CD4-positive, alpha-beta T cell treated with Interleukin-21 for 1 hour (primary cell): ENCODE measurements around the gene SLCO2B1.
"Not testable (repeated sequence)": the region's sequence is repeated elsewhere in the genome, so short reads cannot be mapped to it uniquely, and the experiment has no call there.

Experiments used
- DNase-seq: peaks from one replicate; pipeline ENCODE4 v3.0.0-alpha.2; 2020

The SLCO2B1 gene, protein sequence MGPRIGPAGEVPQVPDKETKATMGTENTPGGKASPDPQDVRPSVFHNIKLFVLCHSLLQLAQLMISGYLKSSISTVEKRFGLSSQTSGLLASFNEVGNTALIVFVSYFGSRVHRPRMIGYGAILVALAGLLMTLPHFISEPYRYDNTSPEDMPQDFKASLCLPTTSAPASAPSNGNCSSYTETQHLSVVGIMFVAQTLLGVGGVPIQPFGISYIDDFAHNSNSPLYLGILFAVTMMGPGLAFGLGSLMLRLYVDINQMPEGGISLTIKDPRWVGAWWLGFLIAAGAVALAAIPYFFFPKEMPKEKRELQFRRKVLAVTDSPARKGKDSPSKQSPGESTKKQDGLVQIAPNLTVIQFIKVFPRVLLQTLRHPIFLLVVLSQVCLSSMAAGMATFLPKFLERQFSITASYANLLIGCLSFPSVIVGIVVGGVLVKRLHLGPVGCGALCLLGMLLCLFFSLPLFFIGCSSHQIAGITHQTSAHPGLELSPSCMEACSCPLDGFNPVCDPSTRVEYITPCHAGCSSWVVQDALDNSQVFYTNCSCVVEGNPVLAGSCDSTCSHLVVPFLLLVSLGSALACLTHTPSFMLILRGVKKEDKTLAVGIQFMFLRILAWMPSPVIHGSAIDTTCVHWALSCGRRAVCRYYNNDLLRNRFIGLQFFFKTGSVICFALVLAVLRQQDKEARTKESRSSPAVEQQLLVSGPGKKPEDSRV

DNA sequence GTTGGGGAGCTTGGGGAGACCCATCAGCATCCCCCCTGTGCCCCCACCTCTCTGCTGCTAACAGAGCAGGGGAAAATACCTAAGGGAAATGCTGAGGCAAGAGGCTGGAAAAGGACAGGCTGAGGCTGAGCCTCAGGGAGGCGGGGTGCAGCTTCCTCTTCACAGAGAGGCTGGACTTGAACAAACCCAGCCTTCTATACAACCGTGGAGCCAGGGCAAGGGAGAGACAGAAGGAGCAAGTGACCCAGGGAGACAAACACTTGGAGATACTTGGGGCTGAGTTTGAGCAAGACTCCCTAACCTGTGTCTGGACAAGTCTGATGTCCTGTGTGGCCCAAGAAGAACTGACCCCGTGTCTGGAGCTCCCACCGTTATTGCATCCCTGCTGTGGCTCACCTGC, at the start of gene SLCO2B1:
TSS of gene SLCO2B1 (plus strand) at position 229 of the 400 bp plus-strand sequence. CDS start 275 bp downstream, outside the sequence.
- DNase-seq: no peak

DNA sequence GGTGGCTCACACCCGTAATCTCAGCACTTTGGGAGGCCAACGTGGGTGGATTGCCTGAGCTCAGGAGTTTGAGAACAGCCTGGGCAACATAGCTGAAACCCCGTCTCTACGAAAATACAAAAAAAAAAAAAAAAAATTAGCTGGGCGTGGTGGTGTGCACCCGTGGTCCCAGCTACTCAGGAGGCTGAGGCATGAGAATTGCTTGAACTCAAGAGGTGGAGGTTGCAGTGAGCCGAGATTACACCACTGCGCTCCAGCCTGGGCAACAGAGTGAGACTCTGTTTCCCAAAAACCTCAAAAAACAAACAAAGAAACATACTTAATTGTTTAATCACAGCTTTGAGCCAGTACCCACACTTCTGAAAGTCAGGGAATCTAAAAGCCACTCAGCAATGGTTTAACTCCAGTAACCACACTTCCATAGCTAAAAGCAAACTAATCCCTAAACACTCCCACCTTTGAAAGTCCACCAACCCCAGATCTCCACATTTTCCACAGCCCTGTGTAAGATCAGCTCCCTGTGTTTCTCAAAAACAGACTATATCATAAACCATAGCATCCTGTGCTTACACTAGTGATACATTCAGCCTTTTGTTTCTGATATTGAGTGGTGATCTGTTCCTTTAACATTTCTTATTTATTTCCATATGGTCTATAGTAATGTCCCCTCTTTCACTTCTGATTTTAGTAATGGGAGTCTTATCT, 49.3 kb upstream of the SLCO2B1 start:
- no peak for DNase-seq

DNA sequence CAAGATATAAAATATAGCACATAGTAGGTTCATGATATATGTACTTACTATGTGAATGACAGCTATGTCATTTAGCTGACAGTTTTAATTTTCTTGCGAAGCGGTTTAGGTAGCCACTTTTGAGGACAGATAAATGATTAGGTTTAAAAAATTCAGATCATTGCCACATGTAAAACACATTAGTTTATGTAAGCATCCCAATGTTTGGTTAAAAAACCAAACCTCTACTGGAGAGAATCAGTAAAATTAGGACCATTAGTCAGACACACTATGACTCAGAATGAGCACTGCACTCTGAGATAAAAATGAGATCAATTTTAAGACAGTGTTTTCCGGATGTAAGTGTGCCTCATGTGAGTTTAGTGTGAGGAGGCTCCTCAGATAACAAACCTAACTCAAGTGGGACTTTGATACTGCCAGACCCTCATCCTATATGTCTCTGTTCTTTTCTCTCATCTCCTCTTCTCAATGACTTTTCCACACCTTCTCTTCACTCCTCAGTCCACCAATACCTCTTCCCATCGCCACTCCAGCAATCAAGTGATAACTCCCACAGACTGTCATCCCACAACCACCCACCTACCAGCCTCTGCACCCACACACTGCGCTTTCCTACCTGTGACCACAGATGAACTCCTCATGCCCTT, 47.4 kb upstream of the SLCO2B1 start:
- DNase-seq: no peak

DNA sequence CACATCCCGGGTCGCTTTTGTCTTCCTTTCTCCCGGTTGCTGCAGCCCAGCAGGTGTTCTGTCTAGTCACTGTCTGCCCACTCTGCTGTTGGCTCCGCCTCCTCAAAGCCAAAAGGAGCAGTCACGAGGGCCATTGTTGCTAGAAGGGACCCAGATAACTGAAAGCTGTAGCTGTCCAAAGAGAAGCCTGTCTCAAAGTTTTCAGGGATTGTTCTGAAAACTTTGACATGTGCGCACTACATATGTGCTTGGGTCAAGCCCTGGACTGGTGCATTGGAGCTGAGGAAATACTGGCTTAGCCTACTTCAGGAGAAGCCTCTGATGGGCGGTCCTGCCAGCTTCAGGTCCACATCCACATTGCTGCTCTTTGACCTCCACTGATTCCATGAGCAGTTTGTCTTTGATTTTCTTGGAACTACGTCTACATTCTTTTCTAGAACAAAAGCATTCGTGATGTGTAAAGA, 45.4 kb upstream of the SLCO2B1 start:
- DNase-seq: no peak

DNA sequence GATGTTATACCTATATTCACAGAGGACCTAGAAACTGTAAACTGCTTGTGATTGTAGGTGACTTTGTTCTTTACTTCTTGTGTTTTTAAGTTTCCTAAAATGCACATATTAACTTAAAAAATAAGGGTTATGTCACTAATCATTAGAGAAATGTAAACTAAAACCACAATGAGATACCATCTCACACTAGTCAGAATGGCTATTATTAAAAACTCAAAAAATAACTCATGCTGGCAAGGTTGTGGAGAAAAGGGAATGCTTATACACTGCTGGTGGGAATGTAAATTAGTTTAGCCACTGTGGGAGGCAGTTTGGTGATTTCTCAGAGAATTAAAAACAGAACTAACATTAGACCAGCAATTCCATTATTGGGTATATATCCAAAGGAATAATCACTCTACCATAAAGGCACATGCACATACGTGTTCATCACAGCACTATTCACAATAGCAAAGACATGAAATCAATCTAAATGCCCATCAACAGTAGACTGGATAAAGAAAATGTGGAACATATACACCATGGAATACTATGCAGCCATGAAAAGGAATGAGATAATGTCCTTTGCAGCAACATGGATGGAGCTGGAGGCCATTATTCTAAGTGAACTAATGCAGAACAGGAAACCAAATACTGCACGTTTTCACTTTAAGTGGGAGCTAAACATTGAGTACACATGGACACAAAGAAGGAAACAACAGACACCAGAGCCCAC, 44.8 kb upstream of the SLCO2B1 start:
- not testable (repeated sequence) for DNase-seq

DNA sequence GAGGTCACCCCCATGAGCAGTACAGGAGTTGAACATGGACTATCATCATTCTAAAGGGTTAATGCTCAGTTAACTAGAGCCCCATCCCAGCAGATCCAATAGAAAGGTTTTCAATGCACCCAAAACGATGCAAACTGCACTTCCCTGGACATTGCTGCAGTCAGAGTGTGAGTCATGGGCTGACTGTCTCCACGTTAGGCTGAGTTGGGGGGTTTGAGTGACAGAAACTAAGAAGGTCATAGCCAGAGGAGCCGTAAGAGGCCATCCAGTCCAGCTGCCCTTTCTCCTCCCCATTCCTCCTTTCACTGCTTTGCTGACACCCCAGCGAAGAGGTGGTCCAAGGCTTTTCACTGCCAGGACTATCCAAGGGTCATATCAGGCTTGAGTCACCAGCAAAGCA, 43.7 kb upstream of the SLCO2B1 start:
- DNase-seq: no peak

DNA sequence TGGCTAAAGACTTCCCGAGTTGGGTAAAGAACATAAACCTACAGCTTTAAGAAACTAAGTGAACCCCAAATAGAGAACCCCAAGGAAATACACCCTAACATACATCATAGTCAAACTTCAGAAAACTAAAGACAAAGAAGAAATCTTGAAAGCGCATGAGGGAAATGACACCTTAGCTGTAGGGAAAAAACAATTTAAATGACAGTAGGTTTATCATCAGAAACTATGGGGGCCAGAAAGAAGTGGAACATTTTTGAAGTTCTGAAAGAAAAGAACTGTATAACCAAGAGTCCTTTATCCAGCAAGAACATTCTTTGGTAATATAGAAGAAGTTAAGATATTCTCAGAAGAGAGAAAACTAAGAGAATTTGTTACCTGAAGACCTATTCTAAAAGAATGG, 38.7 kb upstream of the SLCO2B1 start:
- no peak for DNase-seq

DNA sequence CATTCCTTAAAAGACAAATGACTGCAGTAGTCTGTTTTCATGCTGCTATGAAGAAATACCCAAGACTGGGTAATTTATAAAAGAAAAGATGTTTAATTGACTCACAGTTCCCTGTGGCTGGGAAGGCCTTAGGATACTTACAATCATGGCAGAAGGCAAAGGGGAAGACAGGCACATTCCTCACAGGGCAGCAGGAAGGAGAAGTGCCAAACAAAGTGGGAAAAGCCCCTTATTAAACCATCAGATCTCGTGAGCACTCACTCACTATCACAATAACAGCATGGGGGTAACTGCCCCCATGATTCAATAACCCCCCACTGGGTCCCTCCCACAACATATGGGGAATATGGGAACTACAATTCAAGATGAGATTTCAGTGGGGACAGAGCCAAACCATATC, 37.9 kb upstream of the SLCO2B1 start:
- no peak for DNase-seq

DNA sequence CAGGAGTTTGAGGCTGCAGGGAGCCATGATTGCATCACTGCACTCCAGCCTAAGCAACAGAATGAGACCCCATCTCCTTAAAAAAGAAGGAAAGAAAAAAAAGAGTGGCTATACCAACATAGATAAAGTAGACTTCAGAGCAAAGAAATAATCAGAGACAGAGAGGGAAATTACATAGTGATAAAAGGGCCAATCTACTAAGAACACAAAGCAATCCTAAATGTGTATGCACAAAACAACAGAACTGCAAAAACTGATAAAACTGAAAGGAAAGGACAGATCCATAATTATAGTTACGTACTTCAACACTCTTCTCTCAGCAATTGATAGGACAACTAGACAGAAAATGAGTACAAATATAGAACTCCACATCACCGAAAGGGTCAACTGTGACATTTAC, 36.4 kb upstream of the SLCO2B1 start:
- DNase-seq: no peak

DNA sequence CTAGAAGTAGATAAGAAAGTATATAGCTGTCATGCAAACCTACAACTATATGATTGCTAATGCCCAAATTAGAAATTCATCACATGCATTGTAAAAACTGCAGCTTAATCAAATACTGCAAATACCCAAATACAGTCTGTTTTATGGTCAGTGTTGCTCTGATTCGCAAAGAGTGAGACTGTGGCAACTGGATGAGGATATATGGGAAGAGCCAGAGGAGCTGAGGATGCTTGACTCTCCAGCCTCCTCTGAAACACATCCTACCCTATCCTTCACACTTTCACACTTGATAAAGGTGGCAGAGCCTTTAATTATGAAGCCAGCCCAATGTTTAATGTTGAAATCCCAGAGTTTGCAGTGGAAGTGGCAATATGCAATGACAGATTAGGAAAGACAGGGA, 32.3 kb upstream of the SLCO2B1 start:
- DNase-seq: no peak

DNA sequence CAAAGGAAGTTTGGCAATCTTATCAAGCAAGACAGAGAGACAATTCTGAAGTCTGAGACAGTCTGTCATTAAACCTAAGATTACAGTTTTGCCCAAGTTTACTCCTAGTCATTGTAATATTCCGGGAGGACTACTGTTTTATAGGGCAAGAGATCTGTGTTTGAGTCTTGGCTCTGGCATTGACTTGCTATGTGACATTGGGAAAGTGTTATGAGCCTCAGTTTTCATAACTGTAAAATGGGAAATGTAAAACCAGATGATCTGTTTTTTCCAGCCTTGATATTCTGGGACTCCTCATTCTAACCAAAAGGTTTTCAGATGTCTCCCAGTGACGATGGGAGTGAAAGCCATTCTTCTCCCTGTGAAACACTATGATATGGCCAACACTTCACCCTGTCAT, 24.3 kb upstream of the SLCO2B1 start:
- no peak for DNase-seq

DNA sequence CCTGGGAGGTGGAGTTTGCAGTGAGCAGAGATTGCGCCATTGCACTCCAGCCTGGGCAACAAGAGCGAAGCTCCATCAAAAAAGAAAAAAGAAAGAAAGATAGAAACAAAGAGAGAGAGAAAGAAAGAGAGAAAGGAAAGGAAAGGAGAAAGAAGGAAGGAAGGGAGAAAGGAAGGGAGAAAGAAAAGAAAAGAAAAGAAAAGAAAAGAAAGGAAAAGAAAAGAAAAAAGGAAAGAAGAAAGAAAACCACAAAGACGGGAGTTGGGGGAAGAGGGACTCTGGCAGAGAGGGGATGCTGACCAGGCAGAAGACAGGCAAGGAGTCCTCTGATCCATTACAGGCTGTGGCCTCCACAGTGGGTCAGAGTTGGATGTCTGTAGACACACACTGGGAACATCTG, 18.8 kb upstream of the SLCO2B1 start:
- DNase-seq: no peak

DNA sequence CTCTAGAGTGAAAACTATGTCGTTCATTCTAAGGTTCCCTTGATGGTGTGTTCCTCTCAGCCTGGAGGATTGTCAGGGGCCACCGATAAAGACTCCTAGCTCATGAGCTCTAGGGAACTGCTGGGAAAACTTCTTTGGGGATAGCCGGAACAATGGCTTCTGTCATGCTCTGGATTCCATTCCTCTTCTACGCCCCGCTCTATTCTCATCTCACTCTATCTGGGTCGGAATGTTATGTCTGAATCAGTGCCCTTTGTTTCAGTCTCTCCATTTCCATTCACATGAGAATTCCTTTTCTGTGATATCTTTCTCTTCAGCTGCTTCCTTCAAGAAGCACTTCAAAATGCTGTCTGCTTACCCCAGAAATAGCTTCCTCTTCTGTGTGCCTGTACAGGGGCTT, 16.9 kb upstream of the SLCO2B1 start:
- no peak for DNase-seq

DNA sequence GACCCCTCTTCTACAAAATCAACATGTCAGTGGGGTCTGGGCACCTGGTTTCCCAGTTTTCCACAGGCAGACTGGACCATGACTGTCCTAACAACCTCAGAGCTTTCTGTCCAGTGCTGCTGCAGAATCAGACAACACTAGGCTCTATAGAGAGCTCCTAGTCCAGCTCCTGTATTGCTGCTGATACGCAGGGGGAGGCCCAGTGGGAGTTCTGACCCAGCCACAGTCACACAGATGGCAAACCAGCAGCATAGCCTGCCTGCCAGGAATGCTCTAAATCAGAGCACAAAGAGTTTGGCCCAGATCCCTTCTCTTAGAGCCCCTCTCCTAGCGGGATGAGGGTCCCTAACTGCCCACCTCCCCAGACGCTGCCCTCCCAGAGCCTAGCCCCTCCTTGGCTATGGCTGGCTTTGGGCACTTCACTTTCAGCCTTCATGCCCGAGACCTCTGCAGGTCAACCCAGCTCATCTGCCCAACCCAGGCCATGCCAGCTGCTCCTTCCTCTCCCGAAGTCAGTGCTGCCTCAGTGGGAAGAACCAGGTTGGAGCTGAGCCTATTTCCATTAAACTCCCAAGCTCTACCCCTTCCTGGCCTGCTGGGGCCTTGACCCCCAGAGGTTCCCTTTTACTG, 15.8 kb upstream of the SLCO2B1 start:
- no peak for DNase-seq

DNA sequence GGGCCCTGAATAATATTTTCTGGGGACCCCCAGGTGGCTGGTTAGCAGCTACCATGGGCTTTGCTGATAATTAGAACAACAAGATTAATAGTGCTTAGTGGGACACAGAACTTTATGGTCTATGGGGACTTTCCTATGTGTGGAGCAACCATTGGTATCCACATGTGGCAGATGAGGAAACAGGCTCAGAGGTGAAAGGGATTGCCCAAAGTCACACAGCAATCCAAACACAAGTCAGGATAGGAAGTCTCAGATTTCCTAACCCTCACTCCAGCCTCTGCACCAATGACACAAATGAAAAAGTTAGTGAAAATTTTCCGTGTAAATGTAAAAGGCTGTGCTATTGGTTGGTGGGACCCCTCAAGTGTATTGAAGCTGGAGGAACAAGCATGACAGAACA, 15.3 kb upstream of the SLCO2B1 start:
- DNase-seq: no peak

DNA sequence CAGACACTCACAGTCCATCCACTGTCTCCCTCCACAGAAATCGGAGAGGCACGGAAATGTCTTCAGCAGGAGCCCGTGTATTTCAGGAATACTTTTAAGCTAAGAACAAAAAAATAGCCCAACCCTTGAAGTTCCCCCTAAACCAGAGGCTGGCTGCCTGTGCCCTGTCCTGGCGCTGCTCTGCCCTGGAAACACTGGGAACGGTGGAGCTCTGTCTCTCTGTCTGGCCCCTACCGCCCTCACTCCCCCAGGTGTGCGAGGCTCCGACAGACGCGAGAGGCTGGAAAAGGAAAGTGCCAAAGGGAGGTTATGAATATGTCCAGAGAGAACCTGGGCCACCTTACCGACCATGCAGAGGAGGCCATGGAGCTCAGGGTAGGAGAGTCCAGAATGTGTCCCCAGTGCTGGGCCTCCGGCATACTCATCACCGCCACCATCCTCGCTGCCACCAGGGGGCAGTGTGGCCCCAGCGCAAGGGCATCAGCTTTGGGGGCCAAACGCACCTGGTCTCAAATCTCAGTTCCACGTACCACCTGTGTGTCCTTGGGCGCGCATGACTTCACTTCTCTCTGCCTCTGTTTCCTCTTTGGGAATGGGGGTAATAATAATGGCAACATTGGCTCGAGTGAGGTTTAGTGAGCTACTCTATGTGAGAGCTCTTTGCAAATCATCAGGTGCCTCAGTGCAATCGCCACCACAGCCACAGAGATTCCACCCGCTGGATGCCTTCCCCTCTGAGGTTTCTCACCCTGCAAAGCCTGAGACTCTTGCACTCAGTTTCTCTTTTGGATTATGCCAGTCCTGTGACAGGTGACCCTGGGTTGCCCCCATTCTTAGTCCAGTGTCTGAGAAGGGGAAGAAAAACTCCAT, 10.4 kb upstream of the SLCO2B1 start:
- peak; percentile 76 for DNase-seq

DNA sequence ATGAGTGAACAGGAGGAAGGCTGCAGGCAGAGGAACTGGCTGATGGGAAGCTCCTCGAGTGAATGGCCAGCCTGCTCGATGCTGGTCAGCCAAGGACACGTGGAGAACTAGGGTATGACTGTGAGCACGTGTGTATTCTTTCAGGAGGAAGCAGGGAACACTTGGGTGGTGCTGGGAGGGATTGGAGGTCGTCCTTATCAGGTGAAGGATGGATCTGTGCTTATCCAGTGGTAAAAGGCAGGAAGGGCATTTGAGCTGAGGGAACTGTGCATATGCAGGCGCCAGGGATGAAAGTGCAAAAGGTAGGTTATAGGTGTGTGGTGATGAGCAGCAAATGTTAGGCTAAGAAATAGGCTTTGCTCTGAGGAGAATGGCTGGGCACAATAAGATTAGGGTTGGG, 9.7 kb upstream of the SLCO2B1 start:
- DNase-seq: no peak

DNA sequence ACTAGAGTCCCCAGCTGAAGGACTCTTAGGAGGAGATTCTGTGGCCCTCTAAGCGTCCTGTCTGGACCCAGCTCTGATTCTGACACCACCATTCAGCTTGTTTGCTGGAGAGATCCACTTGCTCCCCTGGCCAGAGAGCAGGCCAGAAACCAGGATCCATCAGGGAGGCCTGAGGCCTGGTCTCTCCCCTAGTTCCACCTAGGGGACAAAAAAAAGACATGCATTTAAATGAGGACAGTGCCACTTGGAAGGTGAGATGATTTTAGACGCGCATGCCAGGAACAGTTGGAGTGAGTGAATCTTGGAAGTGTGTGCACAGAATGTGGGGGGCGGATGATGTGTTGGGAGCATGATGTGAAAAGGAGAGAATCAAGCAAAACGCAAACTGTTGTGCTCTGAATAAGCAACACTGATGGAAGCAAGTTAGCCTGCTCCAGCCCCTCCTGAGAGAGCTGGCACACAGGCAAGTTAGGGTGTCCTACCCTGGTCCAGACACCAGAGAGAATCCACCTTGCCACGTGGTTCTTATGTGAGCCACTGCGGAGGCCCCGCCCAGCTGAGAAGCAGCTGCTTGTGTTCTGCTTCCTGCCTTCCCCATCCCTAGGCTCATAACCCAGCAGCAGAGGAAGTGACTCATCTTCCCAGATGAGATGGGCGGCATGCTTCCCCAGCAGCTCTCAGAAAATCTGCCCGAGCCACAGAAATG, 8.0 kb upstream of the SLCO2B1 start:
- DNase-seq: peak; percentile 77

DNA sequence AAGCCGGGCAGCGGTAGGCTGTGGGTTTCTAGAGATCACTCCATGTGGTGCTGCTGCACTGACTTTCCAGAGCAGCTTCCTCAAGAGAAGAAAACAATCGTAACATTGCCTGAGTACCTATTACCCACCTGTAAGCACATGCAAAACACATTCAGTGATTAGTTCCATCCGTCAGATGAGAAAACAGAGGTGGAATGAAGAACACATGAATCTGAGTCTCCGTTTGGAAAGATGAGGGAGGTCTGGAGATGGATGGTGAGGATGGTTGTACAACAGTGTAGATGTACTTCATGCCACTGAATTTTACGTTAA, 7.5 kb upstream of the SLCO2B1 start:
- no peak for DNase-seq

DNA sequence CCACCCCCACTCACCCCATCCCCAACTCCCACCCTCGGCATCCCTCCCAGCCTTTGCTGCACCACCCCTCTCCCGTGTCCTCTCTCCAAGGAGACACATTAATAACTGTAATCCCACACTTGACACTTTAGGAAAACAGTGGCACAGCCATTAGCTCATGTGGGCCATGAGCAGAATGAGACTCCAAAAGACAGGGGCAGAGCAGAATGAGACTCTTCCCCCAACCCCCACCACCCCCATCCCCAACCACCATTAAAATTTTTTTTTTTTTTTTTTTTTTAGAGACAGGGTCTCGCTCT, 6.2 kb upstream of the SLCO2B1 start:
- DNase-seq: no peak
